ENCODE measurements around the gene CABS1.

The CABS1 gene

DNA sequence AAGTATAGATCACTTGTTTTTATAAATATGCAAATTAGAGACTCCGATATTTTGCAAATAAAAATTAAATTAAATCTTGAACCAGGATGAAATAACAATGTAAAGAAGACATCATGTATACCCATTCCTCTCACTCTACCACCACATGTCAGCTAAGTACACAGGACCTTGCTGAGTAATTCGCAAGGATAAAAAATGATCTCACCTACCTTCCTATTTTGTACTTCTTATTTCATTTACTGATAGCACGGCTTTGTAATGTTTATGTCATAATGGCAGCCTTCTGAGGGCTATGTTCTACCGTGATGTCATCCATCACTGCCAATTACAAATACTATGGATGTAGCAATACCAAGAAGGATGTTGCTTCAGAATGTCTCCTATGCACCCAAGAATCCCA lies 37.2 kb downstream of the CABS1 start:
- DNase-seq (ENCODE audit: insufficient read length, low spot score) (no peak), FAIRE-seq (no peak)
- no peak for TF ChIP-seq POLR2AphosphoS5 (IDR thresholded peaks at IDR 0.05; ENCODE audit: low read depth, low read length)
- TF ChIP-seq SPI1 (IDR thresholded peaks at IDR 0.05; ENCODE audit: low read depth, low read length) = no peak
- no peak for TF ChIP-seq POLR2A (IDR thresholded peaks at IDR 0.05; ENCODE audit: low read depth, low read length)
- no peak for TF ChIP-seq POU2F2 (IDR thresholded peaks at IDR 0.05; ENCODE audit: low read depth, low read length)
- no peak for TF ChIP-seq PAX5 (IDR thresholded peaks at IDR 0.05; ENCODE audit: insufficient read depth, low read length, severe bottlenecking)
- no peak for TF ChIP-seq TAF1 (IDR thresholded peaks at IDR 0.05; ENCODE audit: low read depth, low read length)

- no peak for FAIRE-seq
- no peak for DNase-seq (ENCODE audit: insufficient read length, low spot score)
- TF ChIP-seq SPI1 (IDR thresholded peaks at IDR 0.05; ENCODE audit: low read depth, low read length) (no peak), POLR2AphosphoS5 (IDR thresholded peaks at IDR 0.05; ENCODE audit: low read depth, low read length) (no peak), POU2F2 (IDR thresholded peaks at IDR 0.05; ENCODE audit: low read depth, low read length) (no peak), PAX5 (IDR thresholded peaks at IDR 0.05; ENCODE audit: insufficient read depth, low read length, severe bottlenecking) (no peak), POLR2A (IDR thresholded peaks at IDR 0.05; ENCODE audit: low read depth, low read length) (no peak), TAF1 (IDR thresholded peaks at IDR 0.05; ENCODE audit: low read depth, low read length) (no peak)
These were observed 38.0 kb downstream of the CABS1 start for GRCh38 chr4:70372760-70373159.

DNA sequence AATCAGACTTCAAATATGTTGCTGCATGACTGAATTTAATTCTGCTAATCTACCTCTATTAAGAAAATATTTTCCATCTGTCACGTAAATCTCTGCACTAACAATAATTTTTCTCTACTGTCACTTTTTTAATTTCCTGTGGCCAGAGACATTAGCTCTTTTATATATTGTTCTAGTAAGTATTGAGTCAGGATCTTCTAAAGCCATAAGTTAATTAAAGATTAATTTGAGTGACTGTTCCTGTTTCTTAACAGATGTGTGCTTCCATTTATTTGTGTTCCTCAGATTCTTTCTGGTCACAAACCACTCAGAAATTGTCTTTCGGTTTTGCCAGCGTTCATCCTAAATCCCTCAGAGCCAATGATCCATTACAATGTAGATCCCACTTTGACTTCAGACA lies 45.8 kb downstream of the CABS1 start:
- no peak for TF ChIP-seq TAF1 (IDR thresholded peaks at IDR 0.05; ENCODE audit: low read depth, low read length)
- no peak for TF ChIP-seq POLR2AphosphoS5 (IDR thresholded peaks at IDR 0.05; ENCODE audit: low read depth, low read length)
- no peak for TF ChIP-seq POU2F2 (IDR thresholded peaks at IDR 0.05; ENCODE audit: low read depth, low read length)
- no peak for TF ChIP-seq PAX5 (IDR thresholded peaks at IDR 0.05; ENCODE audit: insufficient read depth, low read length, severe bottlenecking)
- TF ChIP-seq SPI1 (IDR thresholded peaks at IDR 0.05; ENCODE audit: low read depth, low read length) = no peak
- TF ChIP-seq POLR2A (IDR thresholded peaks at IDR 0.05; ENCODE audit: low read depth, low read length) = no peak
- FAIRE-seq = no peak

GRCh38 chr4:70382691-70383181 lies 48.0 kb downstream of the CABS1 start, which contains the start of gene SMR3B:
Gene SMR3B (plus strand): TSS chr4:70383131. CDS start chr4:70384511, 1,380 bp downstream.
- DNase-seq (ENCODE audit: insufficient read length, low spot score) = no peak
- TF ChIP-seq PAX5 (IDR thresholded peaks at IDR 0.05; ENCODE audit: insufficient read depth, low read length, severe bottlenecking) = no peak
- no peak for TF ChIP-seq POLR2AphosphoS5 (IDR thresholded peaks at IDR 0.05; ENCODE audit: low read depth, low read length)
- TF ChIP-seq SPI1 (IDR thresholded peaks at IDR 0.05; ENCODE audit: low read depth, low read length) = no peak
- no peak for TF ChIP-seq TAF1 (IDR thresholded peaks at IDR 0.05; ENCODE audit: low read depth, low read length)
- TF ChIP-seq POLR2A (IDR thresholded peaks at IDR 0.05; ENCODE audit: low read depth, low read length) = no peak
- TF ChIP-seq POU2F2 (IDR thresholded peaks at IDR 0.05; ENCODE audit: low read depth, low read length) = no peak

More for the DNA sequence above, 45.8 kb downstream of the CABS1 start:
- no peak for DNase-seq (ENCODE audit: insufficient read length, low spot score)

More at GRCh38 chr4:70382691-70383181, 48.0 kb downstream of the CABS1 start, which contains the start of gene SMR3B:
- FAIRE-seq = no peak

Data from GM12891 (cell line).